ENCODE results near the gene TRPM4. TPM values are rescaled to one million over a fixed set of nuclear protein-coding genes. Genes with fewer than 3 reads are reported as not detected.
"Not testable (repeated sequence)": the region's sequence is repeated elsewhere in the genome, so short reads cannot be mapped to it uniquely, and the experiment has no call there.

TRPM4 gene
- total RNA-seq, 1 donor from 2014 or later, result 1.1 TPM

- intact Hi-C loops (cut with micrococcal nuclease), result loop anchor here (10.0 kb wide), 1 partner anchor 155 kb away; the partner anchor contains the start of genes GYS1 and RUVBL2
Observed at GRCh38 chr19:49149652-49150105, 7.9 kb upstream of the TRPM4 start.

GRCh38 chr19:49150106-49150943 is 7.3 kb upstream of the TRPM4 start:
- intact Hi-C loops (cut with micrococcal nuclease), result no loop called here

GRCh38 chr19:49150944-49151243 is 6.7 kb upstream of the TRPM4 start:
- intact Hi-C loops (cut with micrococcal nuclease), result no loop called here

DNA sequence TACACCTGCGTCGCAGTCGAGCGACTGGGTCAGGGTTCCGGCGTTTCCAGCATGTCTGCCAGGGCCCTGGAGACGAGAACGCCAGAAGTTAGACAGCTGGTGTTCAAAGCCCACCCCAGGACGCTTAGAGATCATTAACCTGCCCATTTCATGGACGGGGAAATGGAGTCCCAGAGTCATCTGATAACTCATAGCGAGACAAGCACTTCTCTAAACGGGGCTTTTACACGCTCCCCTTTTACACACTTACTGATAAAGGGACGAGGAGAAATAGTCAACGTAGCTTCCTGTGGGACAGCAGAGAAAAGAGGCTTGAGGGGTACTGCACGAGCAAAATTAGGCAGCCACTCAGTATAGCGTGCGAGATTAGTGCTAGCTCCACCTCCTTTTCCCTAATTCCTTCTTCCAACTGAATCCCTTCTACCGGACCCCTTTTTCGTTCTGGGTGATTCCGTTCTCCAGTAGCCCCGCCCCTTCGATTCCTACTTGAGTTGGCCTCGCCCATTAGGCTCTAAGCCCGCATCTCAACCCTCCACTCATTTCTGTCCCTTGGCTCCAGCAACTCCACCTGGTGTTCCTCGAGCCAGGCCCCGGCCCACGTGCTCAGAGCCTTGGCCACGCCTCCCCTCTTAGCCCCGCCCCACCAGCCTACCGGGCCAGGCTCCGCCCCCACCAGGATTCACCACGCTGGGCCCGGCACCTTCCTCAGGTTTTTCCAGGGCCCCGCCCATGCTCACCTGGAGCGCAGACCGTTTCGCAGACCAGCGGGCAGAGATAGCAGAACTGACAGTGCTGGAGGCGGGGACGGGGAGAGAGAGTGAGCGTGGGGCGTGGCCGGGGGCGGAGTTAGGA is 6.1 kb upstream of the TRPM4 start:
- intact Hi-C loops (cut with micrococcal nuclease), result no loop called here

GRCh38 chr19:49152119-49152550 is 5.5 kb upstream of the TRPM4 start:
- intact Hi-C loops (cut with micrococcal nuclease), result no loop called here

GRCh38 chr19:49153167-49153809 is 4.3 kb upstream of the TRPM4 start:
- intact Hi-C loops (cut with micrococcal nuclease), result no loop called here

DNA sequence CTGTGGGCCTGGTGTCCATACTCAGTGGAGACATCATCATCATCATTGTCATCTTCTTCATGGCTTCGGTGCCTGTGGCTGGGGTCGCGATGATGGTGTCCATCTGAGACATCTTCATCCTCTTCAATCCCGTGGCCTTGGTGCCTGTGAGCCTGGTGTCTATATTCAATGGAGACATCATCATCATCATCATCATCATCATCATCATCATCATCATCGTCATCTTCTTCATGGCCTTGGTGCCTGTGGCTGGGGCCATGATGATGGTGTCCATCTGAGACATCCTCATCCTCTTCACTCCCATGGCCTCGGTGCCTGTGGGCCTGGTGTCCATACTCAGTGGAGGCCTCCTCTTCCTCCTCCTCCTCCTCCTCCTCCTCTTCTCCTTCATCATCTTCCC is 3.3 kb upstream of the TRPM4 start:
- intact Hi-C loops (cut with micrococcal nuclease), result no loop called here

DNA sequence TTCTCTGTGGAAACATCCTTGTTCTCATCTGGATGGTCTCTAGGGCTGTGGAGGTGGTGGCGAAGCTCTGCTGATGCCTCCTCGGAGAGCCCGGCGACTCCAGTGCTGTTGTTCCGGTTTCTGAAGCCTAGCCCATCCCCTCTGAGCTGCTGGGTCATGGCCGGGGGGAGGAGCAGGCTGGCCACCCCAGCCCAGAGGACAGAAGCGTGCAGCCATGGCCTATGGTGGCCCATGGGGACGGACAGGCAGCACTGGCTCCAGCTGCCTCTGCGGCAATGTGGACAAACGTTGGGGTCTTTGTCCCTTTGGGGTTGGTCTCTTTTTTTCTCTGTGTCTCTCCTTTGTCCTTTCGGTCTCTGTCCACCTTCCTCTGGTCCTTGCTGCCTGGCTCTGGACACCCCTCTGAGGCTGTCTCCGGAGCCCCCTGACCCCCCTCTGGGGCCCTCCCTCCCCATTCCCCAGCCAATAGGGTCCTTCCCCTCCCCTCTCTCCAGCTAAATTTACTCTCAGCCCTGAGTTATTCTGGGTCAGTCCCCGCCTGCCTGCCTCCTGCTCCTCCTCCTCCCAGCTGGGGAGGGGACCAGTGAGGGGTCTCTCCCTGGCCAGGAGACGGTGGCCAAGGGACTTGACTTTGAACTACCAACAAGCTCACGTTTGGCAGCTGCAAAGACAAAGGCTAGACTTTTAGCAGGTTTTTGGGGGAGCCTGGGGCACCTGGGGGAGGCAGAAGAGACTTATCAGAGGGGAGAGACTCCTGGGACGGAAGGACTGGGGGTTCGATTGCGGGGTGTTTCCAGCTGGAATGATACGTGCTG is 2.4 kb upstream of the TRPM4 start, which contains the start of gene HRC:
Gene HRC, minus strand, starts transcription at position 392 of the 815 bp plus-strand sequence. Its CDS starts 159 bp downstream, at position 233.
- intact Hi-C loops (cut with micrococcal nuclease), result no loop called here

- intact Hi-C loops (cut with micrococcal nuclease), result no loop called here
Observed at GRCh38 chr19:49155820-49156346, 1.7 kb upstream of the TRPM4 start.

- intact Hi-C loops (cut with micrococcal nuclease), result no loop called here
Observed at GRCh38 chr19:49160450-49161189, 3.0 kb downstream of the TRPM4 start.

GRCh38 chr19:49161987-49162386 is 4.4 kb downstream of the TRPM4 start:
- intact Hi-C loops (cut with micrococcal nuclease), result no loop called here

DNA sequence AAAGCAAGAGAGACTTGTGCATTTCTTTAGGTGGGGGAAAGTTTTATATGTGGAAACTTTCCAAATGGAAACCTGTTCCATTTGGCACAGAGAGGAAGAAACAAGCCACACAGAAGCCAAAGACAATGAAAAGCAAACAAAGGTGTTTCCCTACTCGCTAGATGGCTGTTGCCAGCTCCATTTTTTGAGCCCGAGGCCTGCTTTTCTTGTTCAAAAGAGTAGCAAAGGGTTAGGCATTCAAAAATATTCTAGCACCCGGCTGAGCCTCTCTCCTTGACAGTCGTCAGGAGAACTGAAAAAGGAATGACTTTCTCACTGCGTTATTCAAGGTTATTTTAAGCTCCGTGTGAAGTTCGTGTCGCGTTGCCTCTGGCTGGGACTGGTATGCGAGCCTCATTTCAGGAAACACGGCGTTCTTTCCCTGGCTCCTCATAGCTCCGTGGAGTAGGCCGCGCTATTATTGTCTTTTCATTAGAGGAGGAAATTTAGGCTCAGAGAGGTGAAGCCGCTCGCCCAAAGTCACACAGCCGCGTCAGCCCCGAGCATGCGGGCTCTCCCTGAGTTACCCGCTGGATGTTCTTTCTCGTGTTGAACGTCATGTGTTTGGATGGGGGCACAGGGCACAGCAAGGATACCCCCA is 7.6 kb downstream of the TRPM4 start:
- intact Hi-C loops (cut with micrococcal nuclease), result no loop called here

- intact Hi-C loops (cut with micrococcal nuclease), result no loop called here
Observed at GRCh38 chr19:49165865-49166301, 8.3 kb downstream of the TRPM4 start.

- intact Hi-C loops (cut with micrococcal nuclease), result no loop called here
Observed at GRCh38 chr19:49167857-49168409, 10.3 kb downstream of the TRPM4 start.

DNA sequence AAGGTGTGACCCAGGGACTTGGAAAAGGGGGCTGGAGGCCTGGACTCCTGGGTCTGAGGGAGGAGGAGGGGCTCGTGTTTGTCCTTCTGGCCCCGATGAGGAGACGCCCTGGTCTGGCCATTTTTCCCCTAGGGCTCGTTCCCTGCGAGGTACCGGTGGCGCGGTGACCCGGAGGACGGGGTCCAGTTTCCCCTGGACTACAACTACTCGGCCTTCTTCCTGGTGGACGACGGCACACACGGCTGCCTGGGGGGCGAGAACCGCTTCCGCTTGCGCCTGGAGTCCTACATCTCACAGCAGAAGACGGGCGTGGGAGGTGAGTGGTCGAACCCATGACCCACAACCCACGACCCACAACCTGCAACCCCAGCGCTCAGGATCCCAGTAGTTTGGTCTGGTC is 10.8 kb downstream of the TRPM4 start:
- intact Hi-C loops (cut with micrococcal nuclease), result no loop called here

- intact Hi-C loops (cut with micrococcal nuclease), result no loop called here
Observed at GRCh38 chr19:49173198-49173597, 15.6 kb downstream of the TRPM4 start.

DNA sequence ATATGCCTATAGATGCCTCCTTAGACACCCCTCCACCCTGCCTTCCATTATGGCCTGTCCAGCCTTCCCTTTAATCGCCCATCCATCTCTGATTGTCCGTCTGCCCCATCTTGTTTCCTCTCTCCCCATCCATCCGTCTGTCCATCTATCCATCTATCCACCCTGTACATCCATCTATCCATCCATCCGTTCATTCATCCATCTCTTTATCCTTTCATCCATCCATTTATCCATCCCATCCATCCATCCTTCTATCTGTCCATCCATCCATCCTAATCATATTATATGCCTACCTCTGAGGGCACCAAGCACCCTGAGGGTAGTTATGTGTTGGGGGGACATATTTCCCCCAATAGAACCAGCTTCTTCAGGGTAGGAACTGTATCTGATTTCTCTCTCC is 23.1 kb downstream of the TRPM4 start:
- intact Hi-C loops (cut with micrococcal nuclease), result no loop called here

DNA sequence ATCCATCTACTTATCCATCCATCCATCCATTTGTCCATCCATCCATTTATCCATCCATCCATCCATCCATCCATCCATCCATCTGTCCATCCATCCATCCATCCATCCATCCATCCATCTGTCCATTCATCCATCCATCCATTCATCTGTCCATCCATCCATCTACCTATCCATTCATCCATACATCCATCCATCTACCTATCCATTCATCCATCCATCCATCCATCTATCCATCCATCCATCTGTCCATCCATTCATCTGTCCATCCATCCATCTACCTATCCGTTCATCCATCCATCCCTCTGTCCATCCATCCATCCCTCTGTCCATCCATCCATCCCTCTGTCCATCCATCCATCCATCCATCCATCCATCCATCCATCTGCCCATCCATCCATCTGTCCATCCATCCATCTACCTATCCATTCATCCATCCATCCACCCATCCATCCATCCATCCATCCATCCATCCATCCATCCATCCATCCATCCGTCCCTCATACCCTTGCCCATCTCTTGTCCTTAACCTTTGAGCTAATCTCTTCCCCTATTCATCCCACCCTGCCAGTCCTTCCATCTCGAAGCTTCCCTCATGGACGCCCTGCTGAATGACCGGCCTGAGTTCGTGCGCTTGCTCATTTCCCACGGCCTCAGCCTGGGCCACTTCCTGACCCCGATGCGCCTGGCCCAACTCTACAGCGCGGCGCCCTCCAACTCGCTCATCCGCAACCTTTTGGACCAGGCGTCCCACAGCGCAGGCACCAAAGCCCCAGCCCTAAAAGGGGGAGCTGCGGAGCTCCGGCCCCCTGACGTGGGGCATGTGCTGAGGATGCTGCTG is 24.6 kb downstream of the TRPM4 start:
- intact Hi-C loops (cut with micrococcal nuclease), result not testable (repeated sequence)

Measured in T-helper 2 cell treated with Interferon-gamma antibody and Interleukin-4, amounts not matched to agents 100 ng/mL and 5 ng/mL, for 36 hours (primary cell).